HTERT RPE-1 (cell line): ENCODE results near the gene PPP2R2D.
"Not testable (repeated sequence)": the region's sequence is repeated elsewhere in the genome, so short reads cannot be mapped to it uniquely, and the experiment has no call there.

Experiments
- in situ Hi-C: fragments of 300-500 bp; cut with MboI; formaldehyde crosslinking; loops from 4 replicates; pipeline ENCODE4 v1.14.3; 2020; ENCODE audit warnings: low sequenced_read_pairs

Gene PPP2R2D

DNA sequence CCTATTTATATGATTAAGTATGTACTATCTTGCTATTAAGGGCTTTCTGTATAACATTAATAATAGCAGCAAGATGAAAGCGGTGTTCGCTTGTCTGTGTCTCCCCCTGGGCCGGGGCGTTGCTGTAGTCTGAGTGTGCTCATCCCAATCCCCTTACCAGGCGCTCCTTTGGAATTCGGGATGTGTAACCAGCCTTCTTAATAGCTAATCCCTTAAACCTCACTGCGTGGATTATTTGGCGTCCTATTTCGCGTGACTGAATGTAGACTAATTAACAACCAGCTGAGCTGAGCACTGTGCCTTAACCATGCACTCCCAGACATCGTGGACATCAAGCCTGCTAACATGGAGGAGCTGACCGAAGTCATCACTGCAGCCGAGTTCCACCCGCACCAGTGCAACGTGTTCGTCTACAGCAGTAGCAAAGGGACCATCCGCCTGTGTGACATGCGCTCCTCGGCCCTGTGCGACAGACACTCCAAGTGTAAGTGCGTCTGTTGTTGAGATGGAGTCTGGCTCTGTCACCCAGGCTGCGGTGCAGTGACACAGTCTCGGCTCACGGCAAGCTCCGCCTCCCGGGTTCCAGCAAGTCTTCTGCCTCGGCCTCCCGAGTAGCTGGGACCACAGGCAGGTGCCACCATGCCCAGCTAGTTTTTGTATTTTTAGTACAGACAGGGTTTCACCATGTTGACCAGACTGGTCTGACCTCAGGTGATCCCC lies 44.3 kb downstream of the PPP2R2D start:
- in situ Hi-C loops, result no loop called here

DNA sequence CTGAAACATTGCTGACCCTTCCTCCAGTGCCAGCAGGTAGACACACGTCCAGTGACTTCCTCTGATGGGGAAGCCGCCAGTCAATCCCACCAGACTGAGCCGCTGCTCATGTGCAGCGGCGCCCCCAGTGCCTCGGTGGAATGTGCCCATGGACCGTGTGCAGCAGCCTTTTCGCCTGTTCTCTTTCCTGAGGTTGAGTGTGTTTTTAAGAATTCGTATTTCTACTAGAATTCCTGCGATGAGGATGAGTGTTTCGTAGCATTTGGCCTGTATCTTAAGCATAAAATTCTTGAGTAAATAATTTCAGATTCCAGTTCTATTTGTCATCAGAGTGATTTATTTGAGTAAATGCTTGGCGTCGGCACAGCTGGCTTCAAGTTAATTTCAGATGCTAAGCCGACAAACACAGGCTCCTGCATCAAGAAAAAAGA lies 45.5 kb downstream of the PPP2R2D start:
- in situ Hi-C loops, result no loop called here

DNA sequence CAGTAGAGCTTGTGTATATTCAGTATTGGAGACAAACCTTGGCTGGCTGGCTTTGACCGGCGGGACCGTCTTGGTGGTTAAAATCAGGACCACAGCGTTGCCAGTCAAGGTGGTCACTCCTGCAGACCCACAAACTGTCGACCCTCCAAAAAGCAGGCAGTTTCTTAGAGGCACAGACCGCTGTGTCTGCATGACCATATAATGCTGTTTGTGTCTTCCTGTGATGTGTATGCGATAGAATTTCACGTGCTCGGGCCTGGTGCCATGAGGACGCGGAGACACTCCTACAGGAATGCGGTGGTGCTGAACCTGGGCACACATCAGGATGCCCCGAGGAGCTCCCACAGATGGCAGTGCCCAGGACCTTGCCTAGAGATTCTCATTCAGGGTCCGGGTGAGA lies 46.1 kb downstream of the PPP2R2D start:
- in situ Hi-C loops, result no loop called here

DNA sequence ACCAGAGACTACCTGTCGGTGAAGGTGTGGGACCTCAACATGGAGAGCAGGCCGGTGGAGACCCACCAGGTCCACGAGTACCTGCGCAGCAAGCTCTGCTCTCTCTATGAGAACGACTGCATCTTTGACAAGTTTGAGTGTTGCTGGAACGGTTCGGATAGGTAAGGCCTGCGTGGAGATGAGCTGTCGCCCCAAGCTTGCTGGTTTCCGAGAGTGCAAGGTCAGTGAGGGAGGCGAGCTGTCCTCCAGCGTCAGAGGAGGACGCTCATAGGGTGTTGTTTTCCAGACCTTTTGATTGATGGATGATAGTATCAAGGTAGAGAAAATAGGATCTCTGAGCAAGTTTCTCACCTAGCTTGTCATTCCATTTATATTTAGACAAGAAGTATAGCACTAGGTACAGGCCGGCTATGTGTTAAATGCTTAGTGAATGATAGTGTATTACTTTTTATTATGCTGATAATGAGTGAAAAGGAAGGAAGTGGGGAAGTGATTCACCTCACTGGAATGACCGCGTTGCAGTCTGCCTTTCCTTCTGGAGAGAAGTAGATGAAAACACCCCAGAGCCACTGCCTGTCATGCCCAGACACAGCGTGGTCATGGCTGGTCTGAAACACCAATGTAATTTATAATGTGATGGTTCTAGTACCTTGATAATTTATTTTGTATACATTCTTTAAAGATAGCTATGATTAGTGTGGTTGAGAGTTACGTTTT lies 47.0 kb downstream of the PPP2R2D start:
- in situ Hi-C loops, result no loop called here

DNA sequence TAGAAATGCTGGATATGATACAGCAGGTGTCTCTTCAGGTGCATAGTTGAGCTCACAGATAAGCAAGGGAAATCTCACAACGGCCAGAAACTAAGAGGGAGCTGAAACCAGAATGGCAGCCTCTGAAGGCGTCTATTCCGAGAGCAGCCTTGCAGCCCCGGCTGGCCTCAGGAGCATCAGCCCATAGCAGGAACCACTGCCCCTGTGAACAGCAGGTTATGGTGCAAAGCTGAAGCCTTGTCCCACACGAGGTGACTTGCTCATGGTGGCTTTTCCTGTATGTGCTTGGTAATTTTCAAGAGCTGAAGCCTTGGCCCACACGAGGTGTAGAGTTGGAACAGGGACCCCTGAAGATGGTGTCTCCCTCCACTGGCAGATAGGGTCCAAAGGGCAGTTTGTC lies 47.7 kb downstream of the PPP2R2D start:
- in situ Hi-C loops, result no loop called here

DNA sequence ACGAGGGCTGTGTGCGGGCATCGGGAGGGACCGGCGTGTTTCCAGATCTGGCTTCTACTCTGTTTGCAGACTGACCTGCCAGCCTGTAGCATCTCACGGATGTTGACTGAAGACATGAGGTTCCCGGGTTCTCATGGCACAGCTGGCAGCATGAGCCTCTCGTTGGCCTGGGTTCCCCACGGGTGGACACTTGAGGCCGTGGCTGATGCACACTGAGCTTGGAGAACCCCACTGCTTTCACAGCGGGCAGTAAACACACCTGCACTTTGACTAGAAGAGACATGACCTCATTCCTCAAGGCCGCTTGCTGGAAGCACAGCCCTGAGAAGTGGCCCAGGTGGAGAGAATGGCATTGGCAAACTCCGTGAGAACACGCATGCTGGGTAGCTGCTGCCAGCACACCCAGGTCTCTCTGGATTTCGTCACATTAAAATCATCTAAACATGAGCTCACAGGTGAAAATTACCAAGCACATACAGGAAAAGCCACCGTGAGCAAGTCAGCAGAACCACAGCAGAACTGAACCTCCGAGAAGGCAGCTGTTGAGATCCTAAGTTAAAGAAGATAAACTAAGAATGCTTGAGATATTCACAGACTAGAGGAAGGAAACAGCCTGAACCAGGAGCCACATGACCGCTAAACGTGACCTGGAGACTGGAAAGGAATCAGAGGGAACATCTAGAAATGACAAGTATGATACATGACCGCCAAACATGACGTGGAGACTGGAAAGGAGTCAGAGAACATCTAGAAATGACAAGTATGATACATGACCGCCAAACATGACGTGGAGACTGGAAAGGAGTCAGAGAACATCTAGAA lies 48.4 kb downstream of the PPP2R2D start:
- in situ Hi-C loops, result no loop called here

DNA sequence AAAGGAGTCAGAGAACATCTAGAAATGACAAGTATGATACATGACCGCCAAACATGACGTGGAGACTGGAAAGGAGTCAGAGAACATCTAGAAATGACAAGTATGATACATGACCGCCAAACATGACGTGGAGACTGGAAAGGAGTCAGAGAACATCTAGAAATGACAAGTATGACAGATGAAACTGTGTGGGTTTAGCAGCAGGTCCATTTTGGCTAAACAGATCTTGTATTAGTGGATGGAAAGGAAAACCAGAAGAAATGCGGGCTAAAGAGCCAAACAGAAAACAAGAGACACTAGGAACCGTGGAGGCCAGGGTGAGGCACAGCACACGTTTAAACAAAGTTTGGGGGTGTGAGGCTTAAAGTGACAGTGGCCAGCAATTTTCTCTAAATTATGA lies 49.1 kb downstream of the PPP2R2D start:
- in situ Hi-C loops, result not testable (repeated sequence)

DNA sequence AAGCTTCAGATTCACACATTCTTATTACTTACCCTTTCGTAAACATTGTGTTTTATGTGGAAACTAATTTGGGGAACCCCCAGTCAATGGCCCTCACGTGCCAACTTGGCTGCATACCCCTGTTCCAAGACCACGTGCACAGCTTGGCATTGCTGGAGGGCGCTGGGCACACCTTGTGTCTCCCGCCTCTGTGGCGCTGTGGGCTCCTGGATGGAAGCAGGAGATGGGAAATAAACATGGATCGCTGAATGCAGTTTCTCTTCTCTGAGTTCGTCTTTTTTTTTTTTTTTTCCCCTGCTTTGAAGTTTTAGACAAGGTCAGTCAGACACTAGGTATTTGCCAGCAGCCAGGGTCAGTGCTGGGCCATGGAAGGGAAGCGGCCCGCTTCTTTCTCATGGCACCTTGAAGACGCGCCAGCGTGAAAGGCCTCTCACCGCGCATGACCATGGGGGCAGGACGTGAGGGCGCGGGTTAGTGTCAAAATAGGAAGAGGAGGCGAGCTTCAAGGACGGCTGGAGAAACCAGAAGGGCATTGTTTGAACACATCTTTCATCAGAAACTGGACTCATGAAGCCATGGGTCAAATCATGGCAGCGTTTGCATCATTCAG lies 53.7 kb downstream of the PPP2R2D start:
- in situ Hi-C loops, result no loop called here

DNA sequence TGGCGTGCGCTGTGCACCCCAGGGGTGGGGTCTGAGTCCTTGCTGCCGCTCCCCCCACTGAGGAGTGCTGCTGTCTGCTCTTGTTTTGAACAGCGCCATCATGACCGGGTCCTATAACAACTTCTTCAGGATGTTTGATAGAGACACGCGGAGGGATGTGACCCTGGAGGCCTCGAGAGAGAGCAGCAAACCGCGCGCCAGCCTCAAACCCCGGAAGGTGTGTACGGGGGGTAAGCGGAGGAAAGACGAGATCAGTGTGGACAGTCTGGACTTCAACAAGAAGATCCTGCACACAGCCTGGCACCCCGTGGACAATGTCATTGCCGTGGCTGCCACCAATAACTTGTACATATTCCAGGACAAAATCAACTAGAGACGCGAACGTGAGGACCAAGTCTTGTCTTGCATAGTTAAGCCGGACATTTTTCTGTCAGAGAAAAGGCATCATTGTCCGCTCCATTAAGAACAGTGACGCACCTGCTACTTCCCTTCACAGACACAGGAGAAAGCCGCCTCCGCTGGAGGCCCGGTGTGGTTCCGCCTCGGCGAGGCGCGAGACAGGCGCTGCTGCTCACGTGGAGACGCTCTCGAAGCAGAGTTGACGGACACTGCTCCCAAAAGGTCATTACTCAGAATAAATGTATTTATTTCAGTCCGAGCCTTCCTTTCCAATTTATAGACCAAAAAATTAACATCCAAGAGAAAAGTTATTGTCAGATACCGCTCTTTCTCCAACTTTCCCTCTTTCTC lies 55.0 kb downstream of the PPP2R2D start:
- in situ Hi-C loops, result no loop called here

DNA sequence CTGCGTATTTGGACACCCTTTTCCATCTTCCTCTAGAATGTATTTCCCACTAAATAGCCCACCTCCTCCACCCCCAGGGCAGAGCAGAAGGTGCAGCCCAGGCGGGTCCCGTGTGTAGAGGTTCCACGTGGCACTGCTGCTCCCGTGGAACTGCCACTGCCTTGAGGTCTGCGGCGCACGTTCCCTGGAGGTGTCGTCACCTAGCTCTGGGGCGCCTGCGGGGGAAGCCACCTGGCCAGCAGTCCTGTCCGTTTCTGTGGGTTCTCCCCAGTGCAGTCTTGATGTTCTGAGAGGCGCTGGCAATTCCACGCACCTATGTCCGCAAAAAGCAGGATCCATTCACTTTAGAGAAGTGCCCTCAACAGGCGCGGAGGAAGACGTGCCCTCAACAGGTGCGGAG lies 59.0 kb downstream of the PPP2R2D start:
- in situ Hi-C loops, result no loop called here

DNA sequence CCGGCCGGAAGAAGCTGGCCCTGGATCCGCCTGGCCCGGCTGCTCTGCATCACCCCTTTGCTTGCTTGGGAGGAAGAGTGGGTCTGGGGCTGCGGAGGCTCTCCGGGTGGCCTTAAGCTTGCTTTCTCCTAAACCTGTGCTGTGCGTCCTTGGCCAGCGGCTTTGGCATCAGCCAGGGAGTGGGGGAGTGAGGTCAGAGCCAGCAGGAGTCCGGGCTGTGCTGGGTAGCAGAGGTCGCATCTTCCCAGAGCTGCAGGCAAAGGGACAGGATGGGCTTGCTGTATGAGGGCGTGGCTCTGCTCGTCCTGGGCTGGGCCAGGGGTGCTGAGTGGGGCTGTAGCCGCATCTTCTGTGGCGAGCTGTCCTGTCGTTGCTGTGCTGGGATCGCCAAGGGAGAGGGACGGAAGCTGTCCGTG lies 59.8 kb downstream of the PPP2R2D start:
- in situ Hi-C loops, result no loop called here

DNA sequence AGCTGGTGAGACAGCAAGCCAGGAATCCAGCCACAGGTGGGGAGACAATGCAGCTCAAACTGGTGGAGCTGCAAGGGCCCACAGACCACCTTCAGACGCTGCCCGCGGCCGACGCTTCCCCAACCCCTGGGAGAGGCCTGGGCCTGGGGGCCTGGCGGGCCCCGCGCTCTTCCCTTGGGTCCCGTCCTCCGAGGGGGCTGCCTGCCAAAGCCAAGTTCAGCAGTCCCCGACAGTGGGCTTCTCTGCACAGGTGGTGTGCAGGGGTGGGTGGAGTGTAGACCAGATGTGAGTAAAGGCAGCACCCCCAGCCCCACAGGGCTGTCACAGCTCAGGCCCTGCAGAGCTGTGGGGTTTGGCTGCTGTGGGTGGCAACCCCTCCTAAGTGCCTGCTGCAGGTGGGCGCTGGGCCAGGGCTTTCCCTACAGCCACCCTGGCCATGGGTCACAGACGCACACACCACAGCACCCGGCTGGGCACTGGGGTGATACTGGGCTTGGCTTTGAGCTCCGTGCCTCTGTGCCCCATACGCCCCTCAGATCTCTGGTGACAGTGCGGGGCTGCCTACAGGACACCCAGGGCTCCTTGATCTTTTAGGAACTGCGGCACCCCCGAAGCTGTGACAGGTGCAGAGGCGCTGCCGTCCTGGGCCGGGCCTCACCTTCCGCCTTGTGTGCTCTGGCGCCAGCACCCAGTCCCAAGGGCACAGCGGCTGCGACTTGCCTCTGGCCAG lies 60.4 kb downstream of the PPP2R2D start:
- in situ Hi-C loops, result no loop called here

DNA sequence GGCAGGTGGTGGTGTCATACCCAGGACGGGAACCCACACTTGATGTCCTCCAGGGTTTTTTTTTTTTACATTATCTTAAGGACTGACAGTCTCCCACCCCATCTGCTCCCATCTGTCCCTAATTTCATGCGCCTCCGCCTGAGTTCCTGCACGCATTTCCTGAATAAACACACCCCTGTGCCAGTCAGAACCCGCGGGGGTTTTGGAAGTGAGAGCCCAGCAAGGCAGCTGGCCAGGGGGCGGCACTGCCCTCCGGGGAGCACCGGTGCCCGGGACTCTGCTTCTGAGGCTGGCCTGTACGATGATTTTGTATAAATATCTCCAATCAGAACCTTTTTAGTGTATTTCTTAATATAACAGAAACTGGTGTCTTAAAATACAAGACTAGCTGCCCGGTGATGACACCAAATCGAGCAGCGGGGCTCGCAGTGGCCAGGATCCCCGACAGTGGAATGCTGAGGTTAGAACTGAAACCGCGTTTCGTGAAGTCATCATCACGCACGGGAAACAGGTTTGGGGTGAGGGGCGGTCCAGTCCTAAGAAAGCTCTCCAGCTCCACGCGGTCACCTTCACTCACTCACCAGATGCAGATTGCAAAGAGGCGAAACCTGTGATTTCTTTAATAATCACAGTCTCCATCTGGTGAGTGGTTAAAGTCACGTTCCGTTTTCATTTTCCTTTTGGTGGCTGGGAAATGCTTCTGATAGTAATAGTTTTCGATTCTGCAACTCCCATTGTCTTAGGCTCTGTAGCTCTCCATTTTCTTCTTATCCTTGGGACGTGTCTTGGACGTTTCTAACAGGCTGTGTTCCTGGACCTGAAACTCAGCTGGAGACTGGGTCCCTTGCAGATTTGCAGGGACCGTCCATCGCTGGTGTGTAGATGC lies 61.2 kb downstream of the PPP2R2D start:
- in situ Hi-C loops, result no loop called here

DNA sequence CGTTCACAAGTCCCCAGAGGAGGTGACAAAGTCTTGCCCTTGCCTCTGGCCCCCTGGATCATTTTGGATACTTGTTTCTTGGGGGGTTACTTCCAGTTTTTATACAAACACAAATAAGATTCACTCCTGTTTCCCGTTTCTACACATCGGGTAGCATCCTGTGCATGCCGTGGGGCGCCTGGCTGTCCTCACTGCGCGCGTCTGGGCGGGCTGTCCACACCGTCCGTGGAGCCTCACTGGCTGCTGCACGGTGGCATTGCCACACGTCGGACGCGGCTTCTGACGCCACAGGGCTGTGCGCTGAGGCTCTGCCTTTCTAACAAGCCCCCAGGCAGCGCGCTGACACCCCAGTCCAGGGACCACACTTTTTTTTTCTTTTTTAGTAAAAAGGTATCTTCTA lies 62.5 kb downstream of the PPP2R2D start:
- in situ Hi-C loops, result no loop called here

DNA sequence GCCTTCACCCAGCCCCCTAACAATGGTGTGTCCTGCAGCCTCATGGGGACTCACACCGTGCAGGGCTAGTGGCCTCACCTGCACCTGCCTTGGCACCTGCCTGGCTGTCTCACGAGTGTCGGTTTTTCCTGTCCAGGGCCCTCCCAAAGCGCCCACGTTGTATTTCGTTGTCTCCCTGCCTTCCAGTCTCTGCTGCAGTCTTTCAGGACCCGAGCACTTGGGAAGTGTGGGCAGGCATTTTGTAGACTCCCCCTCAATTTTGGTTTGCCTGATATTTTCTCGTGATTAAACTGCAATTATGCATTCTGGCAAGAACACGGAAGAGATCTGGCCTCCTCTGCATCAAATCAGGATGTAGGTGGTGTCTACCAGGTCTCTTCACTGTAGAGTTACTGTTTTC lies 63.0 kb downstream of the PPP2R2D start:
- in situ Hi-C loops, result no loop called here

DNA sequence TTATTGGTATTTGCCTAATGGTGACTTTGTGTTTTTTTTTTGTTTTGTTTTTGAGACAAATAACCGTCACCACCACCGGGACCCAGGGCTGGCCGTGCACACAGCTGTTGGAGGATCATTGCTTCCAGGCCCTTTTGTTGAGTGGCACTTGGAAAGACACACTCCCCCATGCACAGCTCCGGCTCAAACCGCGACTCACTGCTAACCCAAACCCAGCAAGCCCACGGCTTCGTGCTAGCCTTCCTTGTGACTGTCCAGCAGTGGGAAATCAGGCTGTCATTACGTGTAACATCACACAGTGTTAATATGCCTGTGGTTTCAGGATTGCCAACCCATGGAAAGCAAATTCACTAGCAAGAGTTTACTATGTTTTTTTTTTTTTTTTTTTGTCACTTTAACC lies 63.5 kb downstream of the PPP2R2D start:
- in situ Hi-C loops, result no loop called here

DNA sequence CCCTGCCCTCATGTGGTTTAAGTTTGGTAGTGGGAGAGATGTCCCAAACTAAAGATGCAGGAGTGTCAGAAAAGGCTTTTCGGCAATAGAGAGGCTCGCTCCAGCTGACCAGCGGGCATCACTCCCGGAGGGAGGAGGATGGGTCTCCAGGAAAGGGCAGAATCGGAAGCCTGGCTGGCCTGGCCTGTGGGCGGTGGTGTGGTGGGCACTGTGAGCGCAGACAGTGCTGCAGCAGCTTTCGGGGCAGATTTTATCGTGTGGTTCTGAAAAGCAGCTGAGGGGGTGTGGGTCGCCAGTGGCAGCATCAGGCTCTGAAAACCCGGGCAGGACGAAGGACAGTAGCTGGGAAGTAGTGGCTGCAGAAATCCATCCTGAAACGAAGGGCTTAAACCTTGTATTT lies 68.1 kb downstream of the PPP2R2D start:
- in situ Hi-C loops, result no loop called here

DNA sequence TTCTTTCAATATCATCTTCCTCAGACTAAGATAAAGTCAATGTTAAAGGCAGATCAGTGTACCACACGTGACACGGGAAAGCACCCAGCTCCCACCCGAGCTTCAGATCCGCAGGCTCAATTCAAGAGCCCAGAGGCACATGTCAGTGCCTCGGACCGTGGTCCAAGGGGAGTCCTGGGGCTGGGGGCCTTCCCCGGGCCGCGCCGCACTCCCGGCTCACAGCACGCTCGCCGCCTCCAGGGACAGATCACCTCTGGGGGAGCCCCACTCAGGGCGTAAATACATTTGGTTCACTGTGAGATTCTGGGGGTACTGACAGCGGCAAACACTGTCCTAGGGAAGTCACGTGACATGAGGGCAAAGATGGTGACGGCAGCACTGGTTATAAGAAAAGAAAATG lies 70.1 kb downstream of the PPP2R2D start:
- in situ Hi-C loops, result no loop called here

DNA sequence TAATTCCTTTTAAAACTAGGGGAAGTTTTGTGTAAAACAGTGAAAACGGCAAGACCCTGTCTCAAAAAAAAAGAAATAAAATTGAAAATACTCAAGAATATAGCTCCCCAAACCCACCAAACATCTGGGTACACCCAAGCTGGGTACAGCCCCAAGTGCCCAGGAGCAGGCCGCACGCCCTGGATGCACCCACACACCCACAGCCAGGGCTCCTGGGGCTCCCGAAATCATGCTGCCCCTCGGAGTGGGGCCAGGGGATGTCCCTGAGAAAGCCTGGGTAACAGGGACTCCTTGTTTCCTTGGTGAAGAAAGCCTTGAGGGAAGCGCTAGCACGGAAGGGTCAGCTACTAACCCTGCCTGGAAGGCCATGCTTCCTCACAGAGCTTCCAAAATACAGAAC lies 70.8 kb downstream of the PPP2R2D start:
- in situ Hi-C loops, result no loop called here
